Measurements from ENCODE around the gene RHOJ. TPM values are rescaled to one million over a fixed set of nuclear protein-coding genes. Genes with fewer than 3 reads are reported as not detected.

Gene RHOJ
- total RNA-seq, 1 experiment from 2014 or later: not detected

DNA sequence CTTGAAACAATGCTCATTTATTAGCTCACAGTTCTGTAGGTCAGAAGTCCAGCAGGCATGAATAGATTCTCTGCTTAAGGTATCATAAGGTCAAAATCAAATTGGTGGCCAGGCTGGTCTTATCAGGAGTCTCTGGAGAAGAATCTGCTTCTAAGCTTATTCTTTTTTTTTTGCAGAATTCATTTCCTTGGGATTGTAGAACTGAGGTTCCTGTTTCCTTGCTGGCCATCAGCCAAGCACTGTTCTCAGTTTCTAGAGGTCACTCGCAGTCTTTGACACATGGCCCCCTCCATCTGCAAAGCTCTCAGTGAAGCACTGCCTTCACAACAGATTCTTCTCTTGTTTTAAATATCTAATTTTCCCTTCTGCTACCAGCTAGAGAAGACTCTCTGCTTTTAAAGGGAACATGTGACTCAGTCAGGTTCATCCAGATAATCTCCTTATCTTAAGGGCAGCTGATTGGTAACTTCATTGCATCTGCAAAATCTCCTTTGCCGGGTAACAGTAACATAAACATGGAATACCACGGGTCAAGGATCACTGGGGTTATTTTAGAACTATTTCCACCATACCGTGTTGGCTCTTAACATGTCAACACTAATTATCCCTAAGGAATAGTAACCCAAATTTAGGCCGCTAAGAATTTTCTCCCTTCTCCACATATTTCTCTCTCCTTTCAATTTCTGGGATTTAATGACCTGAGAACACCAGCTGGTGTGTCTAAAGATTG lies 25.3 kb downstream of the RHOJ start:
- ATAC-seq (no peak), DNase-seq (ENCODE audit: low read depth, low spot score) (no peak)
- ChIA-PET RAD21 (ENCODE audit: low non-redundant PET in 1 of 2, low total read pairs in 2 of 2, uncharacterized antibody in 2 of 2, unreplicated experiment in 2 of 2) (no interaction called here), POLR2A (no interaction called here), CTCF (no interaction called here)
- H3K4me1 ChIP-seq (ENCODE audit: control insufficient read depth in 1 of 2, insufficient read depth in 2 of 2, low read length in 2 of 2): no peaks in the 10 kb centered on the region
- no peaks in the 10 kb centered on the region for H3K9me2 ChIP-seq (ENCODE audit: insufficient read depth)
- H3K9me3 ChIP-seq (ENCODE audit: control insufficient read depth in 1 of 2, insufficient read depth in 1 of 2, low read depth in 1 of 2, low read length in 2 of 2): no peaks in the 10 kb centered on the region
- H4K20me1 ChIP-seq (ENCODE audit: insufficient read depth): no peaks in the 10 kb centered on the region
- H3K9ac ChIP-seq (ENCODE audit: low read length): no peak overlapping the region
- no peak overlapping the region for H2AFZ ChIP-seq (ENCODE audit: low read depth, low read length, poor library complexity, severe bottlenecking)
- intact Hi-C loops (cut with micrococcal nuclease): no loop called here
- H3K79me2 ChIP-seq (ENCODE audit: insufficient read depth, low read length): no peaks in the 10 kb centered on the region
- H3K4me3 ChIP-seq (replicated peaks in 1 of 2; ENCODE audit: low read depth in 1 of 2, low read length in 2 of 2): no peak overlapping the region
- no peak overlapping the region for H3K4me2 ChIP-seq (ENCODE audit: low read length)
- no TSS peak for BruUV-seq (replicated peaks)
- H3K27ac ChIP-seq (ENCODE audit: low read depth, low read length): no peak overlapping the region
- 0 out of 2 replicates have a peak, but pooled peaks cover 22% of the 10 kb centered on the region for H3K27me3 ChIP-seq (ENCODE audit: insufficient read depth, low read length)
- TF ChIP-seq ZFX (IDR thresholded peaks at IDR 0.05) (no peak), CEBPB (IDR thresholded peaks at IDR 0.05; ENCODE audit: low read depth) (no peak), FOSL1 (IDR thresholded peaks at IDR 0.05; ENCODE audit: low read depth) (no peak), EZH2phosphoT487 (IDR thresholded peaks at IDR 0.05; ENCODE audit: borderline replicate concordance) (no peak)
- TF ChIP-seq, protein P1, sequence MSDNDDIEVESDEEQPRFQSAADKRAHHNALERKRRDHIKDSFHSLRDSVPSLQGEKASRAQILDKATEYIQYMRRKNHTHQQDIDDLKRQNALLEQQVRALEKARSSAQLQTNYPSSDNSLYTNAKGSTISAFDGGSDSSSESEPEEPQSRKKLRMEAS (IDR thresholded peaks at IDR 0.05): no peak
- no peaks in the 10 kb centered on the region for H3K36me3 ChIP-seq (ENCODE audit: control insufficient read depth in 1 of 2, insufficient read depth in 2 of 2, low read length in 2 of 2)

DNA sequence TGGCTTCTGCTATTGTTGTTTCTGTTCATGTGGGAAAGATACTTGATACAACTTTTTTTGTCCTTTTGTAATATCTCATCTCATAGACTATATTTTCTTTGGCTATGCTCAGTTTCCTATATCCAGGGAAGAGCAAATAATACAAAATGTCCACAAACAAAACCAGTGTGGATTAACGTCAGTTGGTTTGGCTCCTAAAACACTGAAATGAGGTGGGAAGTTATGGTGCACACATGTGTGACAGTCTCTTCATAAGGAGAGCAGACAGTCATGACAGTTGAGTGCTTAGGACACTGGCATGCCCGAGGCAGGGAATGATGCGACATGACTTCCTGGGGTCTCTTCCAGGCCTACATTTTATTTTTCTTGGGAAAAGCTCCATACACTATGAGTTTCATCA lies 27.5 kb downstream of the RHOJ start:
- POLR2A ChIA-PET: no interaction called here
- H3K36me3 ChIP-seq (ENCODE audit: control insufficient read depth in 1 of 2, insufficient read depth in 2 of 2, low read length in 2 of 2): no peaks in the 10 kb centered on the region
- no peaks in the 10 kb centered on the region for H4K20me1 ChIP-seq (ENCODE audit: insufficient read depth)
- intact Hi-C loops (cut with micrococcal nuclease): no loop called here
- H3K4me2 ChIP-seq (ENCODE audit: low read length): no peak overlapping the region
- H3K27me3 ChIP-seq (ENCODE audit: insufficient read depth, low read length): 0 out of 2 replicates have a peak, but pooled peaks cover 29% of the 10 kb centered on the region
- H2AFZ ChIP-seq (ENCODE audit: low read depth, low read length, poor library complexity, severe bottlenecking): no peak overlapping the region
- DNase-seq (ENCODE audit: low read depth, low spot score) (no peak), ATAC-seq (no peak)
- no peak overlapping the region for H3K27ac ChIP-seq (ENCODE audit: low read depth, low read length)
- RAD21 ChIA-PET (ENCODE audit: low non-redundant PET in 1 of 2, low total read pairs in 2 of 2, uncharacterized antibody in 2 of 2, unreplicated experiment in 2 of 2): no interaction called here
- CTCF ChIA-PET: no interaction called here
- H3K79me2 ChIP-seq (ENCODE audit: insufficient read depth, low read length): no peaks in the 10 kb centered on the region
- no peaks in the 10 kb centered on the region for H3K9me2 ChIP-seq (ENCODE audit: insufficient read depth)
- TF ChIP-seq FOSL1 (IDR thresholded peaks at IDR 0.05; ENCODE audit: low read depth) (no peak), ELF1 (IDR thresholded peaks at IDR 0.05; ENCODE audit: borderline replicate concordance, low read depth) (no peak), ZNF274 (IDR thresholded peaks at IDR 0.05; ENCODE audit: low read depth, low read length) (no peak), JUND (IDR thresholded peaks at IDR 0.05) (no peak), EZH2 (IDR thresholded peaks at IDR 0.05) (no peak)
- TF ChIP-seq, protein P2, sequence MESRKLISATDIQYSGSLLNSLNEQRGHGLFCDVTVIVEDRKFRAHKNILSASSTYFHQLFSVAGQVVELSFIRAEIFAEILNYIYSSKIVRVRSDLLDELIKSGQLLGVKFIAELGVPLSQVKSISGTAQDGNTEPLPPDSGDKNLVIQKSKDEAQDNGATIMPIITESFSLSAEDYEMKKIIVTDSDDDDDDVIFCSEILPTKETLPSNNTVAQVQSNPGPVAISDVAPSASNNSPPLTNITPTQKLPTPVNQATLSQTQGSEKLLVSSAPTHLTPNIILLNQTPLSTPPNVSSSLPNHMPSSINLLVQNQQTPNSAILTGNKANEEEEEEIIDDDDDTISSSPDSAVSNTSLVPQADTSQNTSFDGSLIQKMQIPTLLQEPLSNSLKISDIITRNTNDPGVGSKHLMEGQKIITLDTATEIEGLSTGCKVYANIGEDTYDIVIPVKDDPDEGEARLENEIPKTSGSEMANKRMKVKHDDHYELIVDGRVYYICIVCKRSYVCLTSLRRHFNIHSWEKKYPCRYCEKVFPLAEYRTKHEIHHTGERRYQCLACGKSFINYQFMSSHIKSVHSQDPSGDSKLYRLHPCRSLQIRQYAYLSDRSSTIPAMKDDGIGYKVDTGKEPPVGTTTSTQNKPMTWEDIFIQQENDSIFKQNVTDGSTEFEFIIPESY (IDR thresholded peaks at IDR 0.05; ENCODE audit: extremely low read depth, insufficient replicate concordance, low read length): no peak
- TF ChIP-seq, protein P3, sequence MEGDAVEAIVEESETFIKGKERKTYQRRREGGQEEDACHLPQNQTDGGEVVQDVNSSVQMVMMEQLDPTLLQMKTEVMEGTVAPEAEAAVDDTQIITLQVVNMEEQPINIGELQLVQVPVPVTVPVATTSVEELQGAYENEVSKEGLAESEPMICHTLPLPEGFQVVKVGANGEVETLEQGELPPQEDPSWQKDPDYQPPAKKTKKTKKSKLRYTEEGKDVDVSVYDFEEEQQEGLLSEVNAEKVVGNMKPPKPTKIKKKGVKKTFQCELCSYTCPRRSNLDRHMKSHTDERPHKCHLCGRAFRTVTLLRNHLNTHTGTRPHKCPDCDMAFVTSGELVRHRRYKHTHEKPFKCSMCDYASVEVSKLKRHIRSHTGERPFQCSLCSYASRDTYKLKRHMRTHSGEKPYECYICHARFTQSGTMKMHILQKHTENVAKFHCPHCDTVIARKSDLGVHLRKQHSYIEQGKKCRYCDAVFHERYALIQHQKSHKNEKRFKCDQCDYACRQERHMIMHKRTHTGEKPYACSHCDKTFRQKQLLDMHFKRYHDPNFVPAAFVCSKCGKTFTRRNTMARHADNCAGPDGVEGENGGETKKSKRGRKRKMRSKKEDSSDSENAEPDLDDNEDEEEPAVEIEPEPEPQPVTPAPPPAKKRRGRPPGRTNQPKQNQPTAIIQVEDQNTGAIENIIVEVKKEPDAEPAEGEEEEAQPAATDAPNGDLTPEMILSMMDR (IDR thresholded peaks at IDR 0.05 in 2 of 3, conservative IDR thresholded peaks at IDR 0.05 in 1 of 3; ENCODE audit: borderline replicate concordance in 1 of 3, insufficient read depth in 1 of 3, low read depth in 2 of 3, low read length in 2 of 3): no peak
- TF ChIP-seq, protein P1 (IDR thresholded peaks at IDR 0.05): no peak
- H3K9me3 ChIP-seq (ENCODE audit: control insufficient read depth in 1 of 2, insufficient read depth in 1 of 2, low read depth in 1 of 2, low read length in 2 of 2): no peaks in the 10 kb centered on the region
- no peak overlapping the region for H3K4me3 ChIP-seq (replicated peaks in 1 of 2; ENCODE audit: low read depth in 1 of 2, low read length in 2 of 2)
- no peak overlapping the region for H3K9ac ChIP-seq (ENCODE audit: low read length)
- BruUV-seq (replicated peaks): no TSS peak
- H3K4me1 ChIP-seq (ENCODE audit: control insufficient read depth in 1 of 2, insufficient read depth in 2 of 2, low read length in 2 of 2): no peaks in the 10 kb centered on the region
